Raji (cell line): ENCODE data around the gene IL1RL1.

Experiments
- POLR2A ChIP-seq: IDR thresholded peaks from 2 replicates; pipeline ENCODE4 v1.6.1; 2011; ENCODE audit warnings: low read depth, low read length, control low read depth; ENCODE audit not compliant: insufficient read depth

Gene IL1RL1

GRCh38 chr2:102283996-102284395, 27.4 kb upstream of the IL1RL1 start:
- no peak for TF ChIP-seq POLR2A

DNA sequence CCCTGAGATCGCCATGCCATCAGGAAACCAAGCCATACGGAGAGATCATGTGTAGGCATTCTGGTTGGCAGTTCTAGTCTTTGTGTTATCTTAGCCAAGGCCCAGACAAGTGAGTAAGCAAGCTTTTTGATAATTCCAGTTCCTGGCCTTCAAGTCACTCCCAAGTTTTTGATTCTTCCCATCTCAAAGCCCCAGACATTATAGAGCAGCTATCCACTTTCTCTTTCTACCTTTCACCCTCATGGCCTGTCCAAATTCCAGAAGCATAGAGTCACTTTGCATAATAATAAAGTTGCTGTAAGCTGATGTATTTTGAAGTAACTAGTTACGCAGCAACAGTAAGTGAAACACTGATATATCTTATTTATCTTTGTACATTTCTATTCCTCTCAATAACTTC, 26.8 kb upstream of the IL1RL1 start:
- no peak for TF ChIP-seq POLR2A

- no peak for TF ChIP-seq POLR2A
These were observed 26.0 kb upstream of the IL1RL1 start for GRCh38 chr2:102285368-102285767.

- TF ChIP-seq POLR2A, result no peak
These were observed 25.3 kb upstream of the IL1RL1 start for GRCh38 chr2:102286041-102286440.

GRCh38 chr2:102289129-102289528, 22.2 kb upstream of the IL1RL1 start:
- no peak for TF ChIP-seq POLR2A

DNA sequence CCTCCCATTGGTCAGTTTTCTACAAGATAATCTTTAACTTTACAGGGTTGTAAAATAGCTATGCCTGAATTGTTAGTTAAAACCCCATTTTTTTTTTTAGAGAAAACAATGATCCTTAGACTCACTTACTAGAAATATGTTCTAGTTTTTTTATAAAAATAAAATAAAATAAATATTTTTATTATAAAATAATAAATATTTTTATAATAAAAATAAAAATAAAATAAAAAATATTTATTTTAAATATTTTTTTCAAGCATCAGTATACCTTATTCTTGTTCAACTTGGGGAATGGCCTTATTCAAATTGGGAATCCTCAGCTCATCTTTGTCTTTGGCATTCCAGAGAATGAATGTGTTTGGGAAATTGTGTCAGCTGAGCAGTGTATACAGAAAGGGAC, 20.8 kb upstream of the IL1RL1 start:
- no peak for TF ChIP-seq POLR2A

- TF ChIP-seq POLR2A, result no peak
These were observed 19.9 kb upstream of the IL1RL1 start for GRCh38 chr2:102291319-102292075.

- TF ChIP-seq POLR2A, result no peak
These were observed 16.4 kb upstream of the IL1RL1 start for GRCh38 chr2:102294802-102295489.

GRCh38 chr2:102295566-102295965, 15.8 kb upstream of the IL1RL1 start:
- no peak for TF ChIP-seq POLR2A

GRCh38 chr2:102296449-102296848, 14.9 kb upstream of the IL1RL1 start:
- no peak for TF ChIP-seq POLR2A

DNA sequence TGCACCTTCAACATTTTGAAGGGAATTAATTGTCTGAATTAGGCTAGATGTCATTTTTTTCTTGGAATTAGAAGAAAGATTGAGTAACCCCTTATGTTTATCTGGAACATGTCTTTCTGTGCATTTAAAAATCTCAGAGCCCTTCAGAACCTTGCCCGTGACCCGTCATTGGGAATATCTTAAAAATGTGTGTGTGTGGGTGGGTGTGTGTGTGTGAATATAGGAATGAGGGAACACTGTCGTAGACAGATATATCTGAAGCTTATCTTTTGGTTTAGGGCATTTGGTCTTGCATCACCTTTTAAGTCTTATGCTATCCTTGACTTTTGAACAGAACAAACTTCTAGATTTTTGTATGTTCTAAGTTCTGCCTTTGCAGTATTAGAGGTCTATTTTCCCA, 13.5 kb upstream of the IL1RL1 start:
- no peak for TF ChIP-seq POLR2A

DNA sequence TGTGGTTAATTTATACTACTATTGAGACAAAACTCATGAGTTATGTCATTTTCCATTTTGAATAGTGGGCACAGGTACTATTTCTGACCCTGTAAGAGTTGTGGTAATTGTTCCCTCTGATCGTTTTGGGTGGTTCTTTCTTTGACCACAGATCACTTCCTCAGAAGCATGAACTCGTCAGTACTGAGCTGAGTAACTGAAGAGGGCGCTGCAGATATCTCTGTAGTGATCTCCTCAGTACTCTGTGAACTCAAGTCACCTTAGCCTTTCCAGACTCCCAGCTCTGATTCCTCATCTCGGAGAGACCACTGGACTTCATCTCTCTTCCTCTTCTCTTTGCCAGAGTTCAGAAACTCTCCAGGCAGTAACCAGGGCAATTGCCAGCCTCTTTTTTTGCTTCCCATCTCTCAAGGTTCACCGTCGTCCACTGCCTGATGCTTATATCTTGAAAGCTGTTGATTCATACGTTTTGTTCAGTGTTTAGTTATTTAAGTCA, 9.4 kb upstream of the IL1RL1 start:
- TF ChIP-seq POLR2A, result no peak

GRCh38 chr2:102302458-102302857, 8.9 kb upstream of the IL1RL1 start:
- no peak for TF ChIP-seq POLR2A

DNA sequence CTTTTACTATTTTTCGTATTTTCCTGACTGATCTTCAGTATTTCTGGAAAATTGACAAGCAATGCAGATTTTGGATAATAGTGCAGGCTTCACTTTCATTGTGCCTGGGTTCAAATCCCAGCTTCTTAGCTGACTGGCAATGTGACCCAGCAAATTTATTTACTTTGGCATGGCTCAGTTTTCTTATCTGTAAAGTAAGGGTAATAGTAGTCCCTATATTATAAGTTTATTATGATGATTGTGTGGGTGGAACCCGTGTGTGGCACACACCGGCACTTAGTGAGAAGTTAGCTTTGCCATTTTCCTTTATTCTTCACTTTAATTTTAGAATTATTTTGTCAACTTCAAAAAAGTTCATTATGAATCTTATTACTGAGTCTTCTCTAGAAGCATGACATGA, 7.8 kb upstream of the IL1RL1 start:
- TF ChIP-seq POLR2A, result no peak

GRCh38 chr2:102304268-102304667, 7.1 kb upstream of the IL1RL1 start:
- no peak for TF ChIP-seq POLR2A
